ENCODE results near the gene SIL1.

Gene SIL1

GRCh38 chr5:138972836-138973235 is 225.3 kb downstream of the SIL1 start:
- no peak for DNase-seq

- no peak for DNase-seq
Measured at GRCh38 chr5:138972230-138972629, 225.9 kb downstream of the SIL1 start.

- no peak for DNase-seq
Measured at GRCh38 chr5:138969323-138970002, 228.7 kb downstream of the SIL1 start.

GRCh38 chr5:138968601-138969000 is 229.6 kb downstream of the SIL1 start:
- no peak for DNase-seq

- DNase-seq, result no peak
Measured at GRCh38 chr5:138967791-138968448, 230.2 kb downstream of the SIL1 start.

GRCh38 chr5:138966236-138966985 is 231.8 kb downstream of the SIL1 start:
- no peak for DNase-seq

- DNase-seq, result no peak
Measured at GRCh38 chr5:138965626-138966025, 232.5 kb downstream of the SIL1 start.

GRCh38 chr5:138964647-138965201 is 233.4 kb downstream of the SIL1 start:
- DNase-seq, result no peak

- no peak for DNase-seq
Measured at GRCh38 chr5:138963763-138964371, 234.3 kb downstream of the SIL1 start.

- no peak for DNase-seq
Measured at GRCh38 chr5:138962614-138963370, 235.4 kb downstream of the SIL1 start.

GRCh38 chr5:138961729-138962128 is 236.4 kb downstream of the SIL1 start:
- DNase-seq, result no peak

GRCh38 chr5:138961221-138961620 is 236.9 kb downstream of the SIL1 start:
- DNase-seq, result no peak

GRCh38 chr5:138960145-138960692 is 237.9 kb downstream of the SIL1 start:
- no peak for DNase-seq

- DNase-seq, result no peak
Measured at GRCh38 chr5:138956801-138957200, 241.4 kb downstream of the SIL1 start.

GRCh38 chr5:138955671-138956295 is 242.4 kb downstream of the SIL1 start:
- DNase-seq, result no peak

GRCh38 chr5:138955013-138955660 is 243.0 kb downstream of the SIL1 start:
- no peak for DNase-seq

GRCh38 chr5:138954257-138955012 is 243.7 kb downstream of the SIL1 start:
- no peak for DNase-seq

GRCh38 chr5:138953387-138954256 is 244.5 kb downstream of the SIL1 start:
- DNase-seq, result peak; percentile 31

GRCh38 chr5:138952962-138953361 is 245.2 kb downstream of the SIL1 start:
- DNase-seq, result no peak
